SJSA1 (cell line): ENCODE measurements around the gene DNAJB9. TPM values are rescaled to one million over a fixed set of nuclear protein-coding genes. Genes with fewer than 3 reads are reported as not detected.
"Not testable (repeated sequence)": the region's sequence is repeated elsewhere in the genome, so short reads cannot be mapped to it uniquely, and the experiment has no call there.

Source experiments
- DNase-seq, 2 experiments: peaks; one replicate each; pipeline ENCODE4 v3.0.0-alpha.2; 2015 to 2020; ENCODE audit warnings: low spot score in 2 of 2, low read depth in 1 of 2
- H3K27ac ChIP-seq: fragments of 250-450 bp; sonication (Bioruptor Pico); 2 replicates; pipeline ENCODE4 v1.5.1; 2020; ENCODE audit warnings: mild to moderate bottlenecking, moderate library complexity
- H3K27me3 ChIP-seq: fragments of 250-450 bp; sonication (Bioruptor Pico); replicated peaks from 2 replicates; pipeline ENCODE4 v1.5.1; 2020; ENCODE audit warnings: mild to moderate bottlenecking, moderate library complexity
- H3K36me3 ChIP-seq: fragments of 250-450 bp; sonication (Bioruptor Pico); 2 replicates; pipeline ENCODE4 v1.5.1; 2020; ENCODE audit warnings: mild to moderate bottlenecking
- H3K4me1 ChIP-seq: fragments of 250-450 bp; sonication (Bioruptor Pico); replicated peaks from 2 replicates; pipeline ENCODE4 v1.6.1; 2021; ENCODE audit warnings: mild to moderate bottlenecking
- H3K4me3 ChIP-seq: fragments of 250-450 bp; sonication (Bioruptor Pico); 2 replicates; pipeline ENCODE4 v1.5.1; 2020; ENCODE audit warnings: mild to moderate bottlenecking
- H3K9me3 ChIP-seq: fragments of 250-450 bp; sonication (Bioruptor Pico); replicated peaks from 2 replicates; pipeline ENCODE4 v1.5.1; 2020; ENCODE audit warnings: mild to moderate bottlenecking
- total RNA-seq: library from RNA; depleted of rRNA; stranded (reverse); fragments of >200 nt; shearing (Covaris generic); gene quantifications from 2 replicates; pipeline ENCODE4 v1.2.3, GENCODE V29; 2014; rRNA removed

The DNAJB9 gene
- 16.1 and 16.2 TPM in 2 replicates for total RNA-seq

- Histone ChIP-seq H3K4me3 (peak within 1 kb of the TSS; percentile 72), H3K36me3 (peaks cover 3% of the 10 kb centered on the region), H3K27ac (peak within 1 kb of the TSS; percentile 87), H3K4me1 (peaks cover 10% of the 10 kb centered on the region), H3K9me3 (no peaks in the 10 kb centered on the region), H3K27me3 (no peaks in the 10 kb centered on the region)
- DNase-seq = peak; percentile 97 to 99
Measured at GRCh38 chr7:108569381-108570145, at the start of gene DNAJB9, which contains the start of gene THAP5. TSS of gene DNAJB9 (plus strand) at chr7:108569874. CDS start at chr7:108571727, 1,853 bp downstream. TSS of gene THAP5 (minus strand) at chr7:108569706. CDS start at chr7:108569569, 137 bp downstream.

- no peak for DNase-seq
- peaks cover 5% of the 10 kb centered on the region for H3K36me3 ChIP-seq
Measured at GRCh38 chr7:108522780-108523179, 46.9 kb upstream of the DNAJB9 start.

GRCh38 chr7:108525327-108525984 is 44.2 kb upstream of the DNAJB9 start:
- Histone ChIP-seq H3K9me3 (no peaks in the 10 kb centered on the region), H3K27ac (peak overlapping the region; percentile 74), H3K27me3 (no peaks in the 10 kb centered on the region), H3K4me1 (peaks cover 6% of the 10 kb centered on the region), H3K4me3 (peak overlapping the region; percentile 58), H3K36me3 (no peaks in the 10 kb centered on the region)
- no peak for DNase-seq

More at GRCh38 chr7:108522780-108523179, 46.9 kb upstream of the DNAJB9 start:
- Histone ChIP-seq H3K27ac (no peak overlapping the region), H3K27me3 (no peaks in the 10 kb centered on the region), H3K9me3 (peaks cover 4% of the 10 kb centered on the region; the same call in 1 of the 2 replicates), H3K4me3 (no peak overlapping the region), H3K4me1 (peaks cover 6% of the 10 kb centered on the region)

- Histone ChIP-seq H3K9me3 (no peaks in the 10 kb centered on the region), H3K4me3 (peak within 1 kb of the TSS; percentile 58), H3K4me1 (peaks cover 6% of the 10 kb centered on the region), H3K27ac (peak within 1 kb of the TSS; percentile 74), H3K36me3 (no peaks in the 10 kb centered on the region), H3K27me3 (no peaks in the 10 kb centered on the region)
- DNase-seq = peak; percentile 99
Measured at GRCh38 chr7:108525985-108526767, 43.5 kb upstream of the DNAJB9 start, which contains the start of gene PNPLA8. TSS of gene PNPLA8 (minus strand) at chr7:108526135. CDS start at chr7:108515491, 10,644 bp downstream.

- no peak for DNase-seq
- Histone ChIP-seq H3K27ac (peak overlapping the region; percentile 67), H3K36me3 (no peaks in the 10 kb centered on the region), H3K4me1 (peaks cover 6% of the 10 kb centered on the region), H3K9me3 (no peaks in the 10 kb centered on the region), H3K4me3 (peak overlapping the region; percentile 58), H3K27me3 (no peaks in the 10 kb centered on the region)
Measured at GRCh38 chr7:108526768-108527017, 43.0 kb upstream of the DNAJB9 start.

- Histone ChIP-seq H3K4me3 (no peak overlapping the region), H3K9me3 (no peaks in the 10 kb centered on the region), H3K27me3 (no peaks in the 10 kb centered on the region), H3K4me1 (peaks cover 6% of the 10 kb centered on the region), H3K36me3 (no peaks in the 10 kb centered on the region), H3K27ac (no peak overlapping the region)
- DNase-seq = no peak
Measured at GRCh38 chr7:108528183-108528712, 41.4 kb upstream of the DNAJB9 start.

- Histone ChIP-seq H3K27me3 (no peaks in the 10 kb centered on the region), H3K36me3 (no peaks in the 10 kb centered on the region), H3K4me1 (peaks cover 6% of the 10 kb centered on the region), H3K9me3 (no peaks in the 10 kb centered on the region), H3K27ac (no peak overlapping the region), H3K4me3 (no peak overlapping the region)
- no peak for DNase-seq
Measured at GRCh38 chr7:108529341-108529740, 40.3 kb upstream of the DNAJB9 start.

- H3K36me3 ChIP-seq = no peaks in the 10 kb centered on the region
- H3K9me3 ChIP-seq = no peaks in the 10 kb centered on the region
- H3K27me3 ChIP-seq = no peaks in the 10 kb centered on the region
- H3K4me3 ChIP-seq = no peak overlapping the region
- no peak for DNase-seq
- no peaks in the 10 kb centered on the region for H3K4me1 ChIP-seq
- H3K27ac ChIP-seq = no peak overlapping the region
Measured at GRCh38 chr7:108533712-108534111, 36.0 kb upstream of the DNAJB9 start.

- Histone ChIP-seq H3K27me3 (no peaks in the 10 kb centered on the region), H3K4me3 (no peak overlapping the region), H3K9me3 (no peaks in the 10 kb centered on the region)
Measured at GRCh38 chr7:108535257-108535656, 34.4 kb upstream of the DNAJB9 start.

GRCh38 chr7:108535744-108536143 is 33.9 kb upstream of the DNAJB9 start:
- H3K4me3 ChIP-seq = no peak overlapping the region
- no peaks in the 10 kb centered on the region for H3K9me3 ChIP-seq
- no peaks in the 10 kb centered on the region for H3K4me1 ChIP-seq
- H3K27me3 ChIP-seq = no peaks in the 10 kb centered on the region
- no peak for DNase-seq
- no peaks in the 10 kb centered on the region for H3K36me3 ChIP-seq
- no peak overlapping the region for H3K27ac ChIP-seq

More at GRCh38 chr7:108535257-108535656, 34.4 kb upstream of the DNAJB9 start:
- Histone ChIP-seq H3K36me3 (no peaks in the 10 kb centered on the region), H3K4me1 (no peaks in the 10 kb centered on the region), H3K27ac (no peak overlapping the region)
- DNase-seq = no peak

GRCh38 chr7:108537229-108537628 is 32.4 kb upstream of the DNAJB9 start:
- Histone ChIP-seq H3K36me3 (no peaks in the 10 kb centered on the region), H3K27ac (no peak overlapping the region), H3K4me3 (no peak overlapping the region), H3K4me1 (no peaks in the 10 kb centered on the region), H3K27me3 (no peaks in the 10 kb centered on the region), H3K9me3 (no peaks in the 10 kb centered on the region)
- no peak for DNase-seq

- not testable (repeated sequence) for H3K4me1 ChIP-seq, H3K27ac ChIP-seq, H3K9me3 ChIP-seq, DNase-seq, H3K36me3 ChIP-seq, H3K27me3 ChIP-seq, H3K4me3 ChIP-seq
Measured at GRCh38 chr7:108538236-108538635, 31.4 kb upstream of the DNAJB9 start.

GRCh38 chr7:108538685-108539084 is 31.0 kb upstream of the DNAJB9 start:
- not testable (repeated sequence) for H3K36me3 ChIP-seq, H3K4me3 ChIP-seq, H3K27me3 ChIP-seq, H3K27ac ChIP-seq, H3K9me3 ChIP-seq, H3K4me1 ChIP-seq, DNase-seq
